ENCODE results near the gene LAMC1. TPM values are rescaled to one million over a fixed set of nuclear protein-coding genes. Genes with fewer than 3 reads are reported as not detected.

The LAMC1 gene
- polyA plus RNA-seq, 1 of the 3 experiments (the other 2 are of a cell fraction) = 101 TPM

GRCh38 chr1:183027791-183028190 is 4.6 kb downstream of the LAMC1 start:
- DNase-seq = no peak
- Histone ChIP-seq H3K27me3 (ENCODE audit: insufficient read depth) (no peaks in the 10 kb centered on the region), H3K36me3 (replicated peaks in 1 of 2; ENCODE audit: control insufficient read depth in 1 of 2, insufficient read depth in 2 of 2, low read length in 1 of 2) (peaks cover 0 to 5% of the 10 kb centered on the region in 2 experiments), H3K9me2 (no peaks in the 10 kb centered on the region), H3K4me2 (peak overlapping the region; percentile 80), H3K27ac (ENCODE audit: low read depth in 2 of 2, low read length in 1 of 2) (peak overlapping the region in 1 of 2 experiments; percentile 100; a peak in 2 of 4 replicates), H3K9ac (no peak overlapping the region), H3K79me2 (ENCODE audit: insufficient read depth) (peaks cover 91% of the 10 kb centered on the region), H3K9me3 (no peaks in the 10 kb centered on the region), H4K20me1 (ENCODE audit: insufficient read depth) (peaks cover 52% of the 10 kb centered on the region), H2AFZ (ENCODE audit: low read depth) (no peak overlapping the region), H3F3A (replicated peaks; ENCODE audit: insufficient read depth) (peaks cover 7% of the 10 kb centered on the region), H3K4me1 (ENCODE audit: control insufficient read depth in 1 of 2, insufficient read depth in 2 of 2, low read depth in 1 of 2, low read length in 1 of 2) (peaks cover 40 to 55% of the 10 kb centered on the region in 2 experiments), H3K4me3 (ENCODE audit: low read depth in 2 of 2, low read length in 1 of 2) (no peak overlapping the region)
- ChIA-PET CTCF (interaction anchor here (0.6 to 4.3 kb wide), 3 partner anchors 65 to 124 kb away, joined by 3 to 21 read pairs (median 3); no protein-coding TSS in a partner anchor), POLR2A (interaction anchor here (0.6 kb wide), 1 partner anchor 124 kb away, joined by 4 read pairs; no protein-coding TSS in a partner anchor)
- TF ChIP-seq CHD2 (IDR thresholded peaks at IDR 0.05; ENCODE audit: low read length, partially characterized antibody) (no peak), POLR2AphosphoS5 (IDR thresholded peaks at IDR 0.05; ENCODE audit: low read depth, low read length) (no peak), FOXJ3 (CRISPR knock-in tag; IDR thresholded peaks at IDR 0.05) (no peak), RAD21 (IDR thresholded peaks at IDR 0.05; ENCODE audit: low read length) (no peak), ELF1 (IDR thresholded peaks at IDR 0.05) (no peak), FOSL2 (IDR thresholded peaks at IDR 0.05; ENCODE audit: borderline replicate concordance, low read depth) (no peak), USF1 (IDR thresholded peaks at IDR 0.05; ENCODE audit: borderline replicate concordance, low read depth) (no peak), FOXM1 (IDR thresholded peaks at IDR 0.05; ENCODE audit: low read depth) (no peak), EZH2phosphoT487 (IDR thresholded peaks at IDR 0.05; ENCODE audit: borderline replicate concordance, low read depth) (no peak), YY1 (IDR thresholded peaks at IDR 0.05; ENCODE audit: low read depth) (no peak), MEF2A (IDR thresholded peaks at IDR 0.05; ENCODE audit: borderline replicate concordance, low read depth) (no peak), NRF1 (IDR thresholded peaks at IDR 0.05; ENCODE audit: low read depth, low read length) (no peak), PBX3 (IDR thresholded peaks at IDR 0.05) (no peak), NFIC (IDR thresholded peaks at IDR 0.05; ENCODE audit: borderline replicate concordance) (no peak)

- Histone ChIP-seq H2AFZ (ENCODE audit: low read depth) (no peak overlapping the region), H3K27ac (ENCODE audit: low read depth in 2 of 2, low read length in 1 of 2) (peak overlapping the region in 1 of 2 experiments; percentile 76; a peak in 2 of 4 replicates), H3K4me2 (peak overlapping the region; percentile 61), H3F3A (replicated peaks; ENCODE audit: insufficient read depth) (peaks cover 7% of the 10 kb centered on the region), H3K9me3 (no peaks in the 10 kb centered on the region), H4K20me1 (ENCODE audit: insufficient read depth) (peaks cover 58% of the 10 kb centered on the region), H3K4me3 (ENCODE audit: low read depth in 2 of 2, low read length in 1 of 2) (no peak overlapping the region; a peak in 1 of 4 replicates), H3K9me2 (no peaks in the 10 kb centered on the region), H3K36me3 (replicated peaks in 1 of 2; ENCODE audit: control insufficient read depth in 1 of 2, insufficient read depth in 2 of 2, low read length in 1 of 2) (peaks cover 5 to 8% of the 10 kb centered on the region in 2 experiments), H3K79me2 (ENCODE audit: insufficient read depth) (peaks cover 100% of the 10 kb centered on the region), H3K4me1 (ENCODE audit: control insufficient read depth in 1 of 2, insufficient read depth in 2 of 2, low read depth in 1 of 2, low read length in 1 of 2) (peaks cover 40 to 64% of the 10 kb centered on the region in 2 experiments), H3K27me3 (ENCODE audit: insufficient read depth) (no peaks in the 10 kb centered on the region), H3K9ac (peak overlapping the region; percentile 40; the same call in 1 of the 2 replicates)
- 13% methylated on average over 3 of the region's 3 CpGs for WGBS (ENCODE audit: low lambda C conversion rate)
- no peak for DNase-seq
- POLR2A ChIA-PET = no interaction called here
- CTCF ChIA-PET = no interaction called here
- TF ChIP-seq JUND (IDR thresholded peaks at IDR 0.05) (peak; percentile 71), YY1 (IDR thresholded peaks at IDR 0.05; ENCODE audit: low read depth) (no peak), ZBTB33 (IDR thresholded peaks at IDR 0.05; ENCODE audit: borderline replicate concordance, low read depth) (no peak), MEF2A (IDR thresholded peaks at IDR 0.05; ENCODE audit: borderline replicate concordance, low read depth) (no peak), ELF1 (IDR thresholded peaks at IDR 0.05) (no peak), FOSL2 (IDR thresholded peaks at IDR 0.05; ENCODE audit: borderline replicate concordance, low read depth) (peak; percentile 80; the same call in 1 of the 2 replicates), SMC3 (IDR thresholded peaks at IDR 0.05; ENCODE audit: low read depth, low read length) (no peak), FOXM1 (IDR thresholded peaks at IDR 0.05; ENCODE audit: low read depth) (no peak), RXRA (IDR thresholded peaks at IDR 0.05; ENCODE audit: borderline replicate concordance, low read depth) (peak; percentile 52; the same call in 1 of the 2 replicates), IRF3 (IDR thresholded peaks at IDR 0.05; ENCODE audit: low read depth, low read length) (no peak), POLR2AphosphoS5 (IDR thresholded peaks at IDR 0.05; ENCODE audit: low read depth, low read length) (peak; percentile 55; the same call in 1 of the 2 replicates), PBX3 (IDR thresholded peaks at IDR 0.05) (peak; percentile 31; the same call in 1 of the 2 replicates), TCF12 (IDR thresholded peaks at IDR 0.05) (peak; percentile 48), RAD21 (IDR thresholded peaks at IDR 0.05; ENCODE audit: low read length) (no peak), FOXJ3 (CRISPR knock-in tag; IDR thresholded peaks at IDR 0.05) (no peak), MXI1 (IDR thresholded peaks at IDR 0.05; ENCODE audit: low read depth, low read length) (no peak), SIN3A (IDR thresholded peaks at IDR 0.05; ENCODE audit: borderline replicate concordance, low read depth, low read length) (peak; percentile 18; the same call in 1 of the 2 replicates)
Measured at GRCh38 chr1:183029591-183030000, 6.4 kb downstream of the LAMC1 start.

Data from SK-N-SH (cell line).